ENCODE measurements around the gene WFDC2. TPM values are rescaled to one million over a fixed set of nuclear protein-coding genes. Genes with fewer than 3 reads are reported as not detected.

WFDC2 gene
- total and polyA plus RNA-seq, 2 of the 13 experiments (the other 11 are each of a cell fraction or from before 2014, with no cell fraction given) = 0.33 TPM; not detected in 1

GRCh38 chr20:45436732-45437485 is 32.6 kb upstream of the WFDC2 start (continued):
- TF ChIP-seq ZBTB49 (CRISPR knock-in tag; IDR thresholded peaks at IDR 0.05; ENCODE audit: borderline replicate concordance) = peak; percentile 61
- peak; percentile 86; the same call in 1 of the 2 replicates for TF ChIP-seq ZNF543 (CRISPR knock-in tag; IDR thresholded peaks at IDR 0.05)
- peak; percentile 83; the same call in 1 of the 2 replicates for TF ChIP-seq ARNT2 (CRISPR knock-in tag; IDR thresholded peaks at IDR 0.05; ENCODE audit: low read depth)
- peak; percentile 68 for TF ChIP-seq ZFP36 (IDR thresholded peaks at IDR 0.05; ENCODE audit: borderline replicate concordance, low read depth, low read length, partially characterized antibody)
- no peak for TF ChIP-seq ZNF292 (CRISPR knock-in tag; IDR thresholded peaks at IDR 0.05; ENCODE audit: borderline replicate concordance, low read depth)
- no peak for TF ChIP-seq ZNF597 (CRISPR knock-in tag; IDR thresholded peaks at IDR 0.05)
- peak; percentile 75 for TF ChIP-seq ZNF772 (CRISPR knock-in tag; IDR thresholded peaks at IDR 0.05)
- TF ChIP-seq CENPT (CRISPR knock-in tag; IDR thresholded peaks at IDR 0.05; ENCODE audit: low read depth) = no peak
- TF ChIP-seq DRAP1 (CRISPR knock-in tag; IDR thresholded peaks at IDR 0.05) = peak; percentile 78; the same call in 1 of the 2 replicates
- peak; percentile 97 for TF ChIP-seq NFATC3 (CRISPR knock-in tag; IDR thresholded peaks at IDR 0.05)
- no peak for TF ChIP-seq ZNF75D (CRISPR knock-in tag; IDR thresholded peaks at IDR 0.05; ENCODE audit: borderline replicate concordance)
- TF ChIP-seq BRF2 (CRISPR knock-in tag; IDR thresholded peaks at IDR 0.05) = no peak
- peak; percentile 90 for TF ChIP-seq ZNF546 (CRISPR knock-in tag; conservative IDR thresholded peaks at IDR 0.05)
- TF ChIP-seq CREB3 (CRISPR knock-in tag; IDR thresholded peaks at IDR 0.05) = 0 out of 2 replicates have a peak, but pooled peaks have one; percentile 27
- peak; percentile 32; the same call in 1 of the 2 replicates for TF ChIP-seq GATAD1 (CRISPR knock-in tag; IDR thresholded peaks at IDR 0.05)
- TF ChIP-seq TIGD3 (CRISPR knock-in tag; IDR thresholded peaks at IDR 0.05; ENCODE audit: borderline replicate concordance) = no peak
- no peak for TF ChIP-seq ADNP (CRISPR knock-in tag; IDR thresholded peaks at IDR 0.05)
- TF ChIP-seq FOXP4 (CRISPR knock-in tag; IDR thresholded peaks at IDR 0.05) = no peak
- TF ChIP-seq ZNF816 (CRISPR knock-in tag; IDR thresholded peaks at IDR 0.05; ENCODE audit: borderline replicate concordance) = no peak

Measured in HepG2 (cell line).